A549 (cell line): ENCODE measurements around the gene DTNB. TPM values are rescaled to one million over a fixed set of nuclear protein-coding genes. Genes with fewer than 3 reads are reported as not detected.

Experiments used
- ATAC-seq, 2 experiments: fragments of 200-7000 bp in 1 of 2; fragments of >200 bp in 1 of 2; cut with Nextera tagmentation in 1 of 2; cut with Tn5 transposase in 1 of 2; 3 replicates each; pipeline versions ENCODE4 v1.8.0 to v1.9.1; 2018 to 2020; ENCODE audit warnings: mild to moderate bottlenecking in 1 of 2, moderate library complexity in 1 of 2
- CTCF ChIA-PET: fragments of 300-600 bp; sonication (Branson Sonifier 250); formaldehyde crosslinking; extraction: SDS; loops from one replicate; lab custom pipeline; 2021; ENCODE audit warnings: antibody characterized with exemption, inconsistent platforms; lab: Yijun Ruan, JAX
- POLR2A ChIA-PET: fragments of 350-600 bp; formaldehyde crosslinking; extraction: SDS; loops from one replicate; lab custom pipeline; 2021; ENCODE audit warnings: antibody characterized with exemption, inconsistent platforms; lab: Yijun Ruan, JAX
- DNase-seq, 2 experiments: peaks; one replicate each; pipeline versions ENCODE4 v3.0.0 to v3.0.0-alpha.2; 2011 to 2016; ENCODE audit warnings: low read depth in 1 of 2, low spot score in 1 of 2
- FAIRE-seq: peaks from 2 replicates; lab custom pipeline; 2011; peaks lifted over from hg19 to GRCh38; lab: Jason Lieb, UNC
- H3K27ac ChIP-seq, 2 experiments: fragments of >200 bp; sonication (Bioruptor Twin); formaldehyde crosslinking; 3 replicates each; pipeline ENCODE4 v1.5.1; 2016 to 2017
- H3K4me1 ChIP-seq: fragments of >200 bp; sonication (Bioruptor Twin); formaldehyde crosslinking; 3 replicates; pipeline ENCODE4 v1.6.1; 2016
- H3K4me2 ChIP-seq: fragments of >200 bp; sonication (Bioruptor Twin); formaldehyde crosslinking; 3 replicates; pipeline ENCODE4 v1.6.1; 2016
- H3K4me3 ChIP-seq: fragments of >200 bp; sonication (Bioruptor Twin); formaldehyde crosslinking; 3 replicates; pipeline ENCODE4 v1.5.1; 2016
- H3K9me3 ChIP-seq: fragments of >200 bp; sonication (Bioruptor Twin); formaldehyde crosslinking; 3 replicates; pipeline ENCODE4 v1.6.1; 2016
- BHLHE40 ChIP-seq: IDR thresholded peaks from 2 replicates; pipeline ENCODE4 v1.6.1; 2012; ENCODE audit warnings: low read depth, low read length, inconsistent platforms
- CBX2 ChIP-seq: fragments of 200-600 bp; sonication (generic); IDR thresholded peaks from 2 replicates; pipeline ENCODE4 v1.6.1; 2016; ENCODE audit warnings: low read depth, mild to moderate bottlenecking, borderline replicate concordance
- EP300 ChIP-seq, 2 experiments: fragments of >200 bp; sonication (Bioruptor Twin); formaldehyde crosslinking; IDR thresholded peaks; 2 replicates in 1 of 2; 3 replicates in 1 of 2; pipeline ENCODE4 v1.6.1; 2016 to 2017
- FOXS1 ChIP-seq: fragments of 250-450 bp; sonication (Bioruptor Pico); IDR thresholded peaks from 2 replicates; pipeline ENCODE4 v1.5.0; 2020; ENCODE audit warnings: mild to moderate bottlenecking, moderate library complexity
- HDAC2 ChIP-seq: fragments of 200-600 bp; sonication (generic); IDR thresholded peaks from 2 replicates; pipeline ENCODE4 v1.6.1; 2016
- HOXB13 ChIP-seq: fragments of 250-450 bp; sonication (Bioruptor Pico); IDR thresholded peaks from 2 replicates; pipeline ENCODE4 v1.5.0; 2020; ENCODE audit warnings: low read depth, mild to moderate bottlenecking, moderate library complexity
- JUNB ChIP-seq: fragments of >200 bp; sonication (Bioruptor Twin); formaldehyde crosslinking; IDR thresholded peaks from 2 replicates; pipeline ENCODE4 v1.6.1; 2016
- KDM1A ChIP-seq: fragments of 200-600 bp; sonication (generic); IDR thresholded peaks from 2 replicates; pipeline ENCODE4 v1.6.1; 2016; ENCODE audit warnings: low read depth, mild to moderate bottlenecking
- KDM5A ChIP-seq: fragments of 200-600 bp; sonication (generic); IDR thresholded peaks from 2 replicates; pipeline ENCODE4 v1.6.1; 2016; ENCODE audit warnings: antibody characterized with exemption, mild to moderate bottlenecking
- NPAS2 ChIP-seq: fragments of 250-450 bp; sonication (Bioruptor Pico); IDR thresholded peaks from 2 replicates; pipeline ENCODE4 v1.8.0; 2022; ENCODE audit warnings: mild to moderate bottlenecking, moderate library complexity, borderline replicate concordance
- RAD21 ChIP-seq, 2 experiments: fragments of >200 bp in 1 of 2; sonication (Bioruptor Twin) in 1 of 2; formaldehyde crosslinking in 1 of 2; IDR thresholded peaks in 1 of 2; conservative IDR thresholded peaks in 1 of 2; 2 replicates in 1 of 2; 3 replicates in 1 of 2; pipeline ENCODE4 v1.6.1; 2012 to 2018; ENCODE audit warnings: inconsistent platforms in 1 of 2
- RNF2 ChIP-seq: fragments of 200-600 bp; sonication (generic); IDR thresholded peaks from 2 replicates; pipeline ENCODE4 v1.6.1; 2016; ENCODE audit warnings: low read depth, mild to moderate bottlenecking, antibody characterized with exemption, moderate library complexity, borderline replicate concordance
- SMC3 ChIP-seq: fragments of >200 bp; sonication (Bioruptor Twin); formaldehyde crosslinking; IDR thresholded peaks from 3 replicates; pipeline ENCODE4 v1.6.1; 2018; ENCODE audit warnings: inconsistent platforms
- SREBF2 ChIP-seq: fragments of 450-650 bp; IDR thresholded peaks from 2 replicates; pipeline ENCODE4 v1.6.1; 2014; ENCODE audit warnings: mild to moderate bottlenecking, moderate library complexity
- ZC3H11A ChIP-seq: fragments of 450-650 bp; IDR thresholded peaks from 2 replicates; pipeline ENCODE4 v1.6.1; 2014; ENCODE audit warnings: antibody characterized with exemption, mild to moderate bottlenecking
- ZNF302 ChIP-seq: fragments of 250-450 bp; sonication (Bioruptor Pico); IDR thresholded peaks from 2 replicates; pipeline ENCODE4 v1.9.0; 2021; ENCODE audit warnings: inconsistent platforms, mild to moderate bottlenecking, moderate library complexity
- ZSCAN20 ChIP-seq: fragments of 250-450 bp; sonication (Bioruptor Pico); IDR thresholded peaks from 2 replicates; pipeline ENCODE4 v1.8.0; 2022; ENCODE audit warnings: mild to moderate bottlenecking, moderate library complexity
- WGBS: methylation state at CpG from one replicate; pipeline ENCODE4 v1.1.6; 2017; ENCODE audit errors: missing lambda C conversion rate; 5-methylcytosine and 5-hydroxymethylcytosine counted together
- polyA plus RNA-seq, 4 experiments: library from polyadenylated mRNA; depleted of rRNA in 3 of 4; stranded (reverse); fragments of >200 nt; fragmentation: RNase III in 1 of 4; extraction: RNeasy Plus Mini Kit Qiagen cat#74134 plus additional on column Dnase treatment in 1 of 4; gene quantifications; 2 replicates in 3 of 4; 3 replicates in 1 of 4; pipeline ENCODE4 v1.2.3, GENCODE V29; 2011 to 2017
- TF ChIP-seq, protein P1 (sequence below): fragments of 250-450 bp; sonication (Bioruptor Pico); IDR thresholded peaks from 2 replicates; pipeline ENCODE4 v1.5.0; 2020; ENCODE audit warnings: low read depth, mild to moderate bottlenecking, moderate library complexity
- TF ChIP-seq, protein P2 (sequence below): fragments of 450-650 bp; IDR thresholded peaks from 2 replicates; pipeline ENCODE4 v1.6.1; 2014; ENCODE audit warnings: antibody characterized with exemption
- TF ChIP-seq, protein P3 (sequence below): IDR thresholded peaks from 2 replicates; pipeline ENCODE4 v1.6.1; 2012
- TF ChIP-seq, protein P4 (sequence below): IDR thresholded peaks from 2 replicates; pipeline ENCODE4 v1.6.1; 2012

DTNB gene
- polyA plus RNA-seq, 2 of the 4 experiments (the other 2 are of a cell fraction): 11.2 to 32.6 TPM

GRCh38 chr2:25335971-25336370 is 337.4 kb downstream of the DTNB start:
- Histone ChIP-seq H3K4me1 (peaks cover 4% of the 10 kb centered on the region; the same call in 2 of the 3 replicates), H3K9me3 (no peaks in the 10 kb centered on the region), H3K4me2 (no peak overlapping the region), H3K27ac (no peak overlapping the region), H3K4me3 (no peak overlapping the region)
- ChIA-PET CTCF (interaction anchor here (1.0 to 4.1 kb wide), 4 partner anchors 8 to 41 kb away, joined by 3 to 13 read pairs (median 4); no protein-coding TSS in a partner anchor), POLR2A (interaction anchor here (0.6 kb wide), 1 partner anchor 36 kb away, joined by 4 read pairs; no protein-coding TSS in a partner anchor)
- DNase-seq (no peak), FAIRE-seq (no peak), ATAC-seq (no peak)
- 69% methylated on average over 6 of the region's 6 CpGs for WGBS
- TF ChIP-seq RAD21 (conservative IDR thresholded peaks at IDR 0.05 in 1 of 2, IDR thresholded peaks at IDR 0.05 in 1 of 2) (no peak), KDM5A (no peak), ZSCAN20 (CRISPR knock-in tag) (no peak), FOXS1 (CRISPR knock-in tag) (no peak), RNF2 (no peak)
- TF ChIP-seq, protein P1, sequence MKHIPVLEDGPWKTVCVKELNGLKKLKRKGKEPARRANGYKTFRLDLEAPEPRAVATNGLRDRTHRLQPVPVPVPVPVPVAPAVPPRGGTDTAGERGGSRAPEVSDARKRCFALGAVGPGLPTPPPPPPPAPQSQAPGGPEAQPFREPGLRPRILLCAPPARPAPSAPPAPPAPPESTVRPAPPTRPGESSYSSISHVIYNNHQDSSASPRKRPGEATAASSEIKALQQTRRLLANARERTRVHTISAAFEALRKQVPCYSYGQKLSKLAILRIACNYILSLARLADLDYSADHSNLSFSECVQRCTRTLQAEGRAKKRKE: no peak
- TF ChIP-seq, protein P2, sequence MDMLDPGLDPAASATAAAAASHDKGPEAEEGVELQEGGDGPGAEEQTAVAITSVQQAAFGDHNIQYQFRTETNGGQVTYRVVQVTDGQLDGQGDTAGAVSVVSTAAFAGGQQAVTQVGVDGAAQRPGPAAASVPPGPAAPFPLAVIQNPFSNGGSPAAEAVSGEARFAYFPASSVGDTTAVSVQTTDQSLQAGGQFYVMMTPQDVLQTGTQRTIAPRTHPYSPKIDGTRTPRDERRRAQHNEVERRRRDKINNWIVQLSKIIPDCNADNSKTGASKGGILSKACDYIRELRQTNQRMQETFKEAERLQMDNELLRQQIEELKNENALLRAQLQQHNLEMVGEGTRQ: no peak

DNA sequence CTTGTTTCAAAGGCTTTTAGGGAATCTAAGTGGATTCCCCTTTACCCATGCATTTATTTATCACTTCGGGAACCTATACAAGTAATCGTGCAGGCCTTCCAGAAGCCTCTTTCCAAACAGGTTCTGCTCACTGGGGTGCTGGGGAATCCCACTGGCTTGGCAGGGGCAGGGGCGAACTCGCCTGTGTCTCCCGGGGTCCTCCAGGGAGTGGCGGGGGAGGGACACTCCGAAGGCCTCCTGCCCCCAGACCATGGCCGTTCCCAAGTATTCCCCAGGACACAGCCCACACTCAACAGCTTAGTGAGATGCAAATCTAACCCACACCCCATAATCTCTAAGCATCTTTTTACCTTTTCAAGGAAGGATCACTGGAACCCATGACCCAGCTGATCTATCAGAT is 338.2 kb downstream of the DTNB start:
- no peak for ATAC-seq
- CTCF ChIA-PET: interaction anchor here (0.6 to 4.1 kb wide), 6 partner anchors 8 to 699 kb away, joined by 3 to 13 read pairs (median 5); no protein-coding TSS in a partner anchor
- Histone ChIP-seq H3K4me2 (no peak overlapping the region), H3K4me1 (peaks cover 3% of the 10 kb centered on the region; the same call in 2 of the 3 replicates), H3K4me3 (no peak overlapping the region), H3K27ac (no peak overlapping the region), H3K9me3 (no peaks in the 10 kb centered on the region)
- TF ChIP-seq SMC3: no peak
- no peak for TF ChIP-seq CBX2
- no peak for TF ChIP-seq BHLHE40
- no peak for TF ChIP-seq KDM1A
- no peak for TF ChIP-seq HDAC2
- no peak for TF ChIP-seq NPAS2 (CRISPR knock-in tag)
- TF ChIP-seq, protein P3, sequence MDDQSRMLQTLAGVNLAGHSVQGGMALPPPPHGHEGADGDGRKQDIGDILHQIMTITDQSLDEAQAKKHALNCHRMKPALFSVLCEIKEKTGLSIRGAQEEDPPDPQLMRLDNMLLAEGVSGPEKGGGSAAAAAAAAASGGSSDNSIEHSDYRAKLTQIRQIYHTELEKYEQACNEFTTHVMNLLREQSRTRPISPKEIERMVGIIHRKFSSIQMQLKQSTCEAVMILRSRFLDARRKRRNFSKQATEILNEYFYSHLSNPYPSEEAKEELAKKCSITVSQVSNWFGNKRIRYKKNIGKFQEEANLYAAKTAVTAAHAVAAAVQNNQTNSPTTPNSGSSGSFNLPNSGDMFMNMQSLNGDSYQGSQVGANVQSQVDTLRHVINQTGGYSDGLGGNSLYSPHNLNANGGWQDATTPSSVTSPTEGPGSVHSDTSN: no peak
- no peak for TF ChIP-seq ZC3H11A
- no peak for TF ChIP-seq HOXB13 (CRISPR knock-in tag)
- no peak for DNase-seq
- POLR2A ChIA-PET: interaction anchor here (0.6 kb wide), 1 partner anchor 37 kb away, joined by 4 read pairs; no protein-coding TSS in a partner anchor
- WGBS: 90% methylated on average over 8 of the region's 8 CpGs
- FAIRE-seq: no peak

DNA sequence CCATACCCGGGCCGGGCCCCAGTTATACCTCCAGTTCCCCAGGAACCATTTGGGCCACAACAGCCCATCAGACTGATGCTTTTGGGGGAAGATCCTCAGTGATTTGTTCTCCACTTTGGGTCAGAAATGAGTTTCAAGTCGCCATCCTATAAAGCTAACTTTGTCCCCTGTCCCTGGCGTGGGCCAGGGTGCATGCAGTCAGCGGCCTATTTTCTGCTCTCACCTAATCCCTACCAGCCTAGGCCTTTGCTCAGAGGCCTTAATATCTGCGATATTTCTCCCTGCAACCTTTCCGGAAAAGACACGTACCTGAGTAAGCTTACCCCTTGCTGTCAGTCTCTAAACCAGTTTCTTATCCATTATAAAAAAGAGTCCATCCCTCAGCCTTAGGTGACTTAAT is 338.9 kb downstream of the DTNB start:
- no peaks in the 10 kb centered on the region for H3K9me3 ChIP-seq
- DNase-seq (no peak), ATAC-seq (no peak), FAIRE-seq (no peak)
- CTCF ChIA-PET: interaction anchor here (0.8 to 4.1 kb wide), 7 partner anchors 8 to 330 kb away, joined by 3 to 13 read pairs (median 6); partner anchors contain the start of gene DNMT3A
- no peak overlapping the region for H3K27ac ChIP-seq
- WGBS: 94% methylated on average over 8 of the region's 8 CpGs
- no peak overlapping the region for H3K4me3 ChIP-seq
- H3K4me2 ChIP-seq: no peak overlapping the region
- no peak for TF ChIP-seq KDM5A
- no peak for TF ChIP-seq JUNB
- TF ChIP-seq SREBF2: no peak
- no peak for TF ChIP-seq EP300 (IDR thresholded peaks at IDR 0.05)
- TF ChIP-seq, protein P4, sequence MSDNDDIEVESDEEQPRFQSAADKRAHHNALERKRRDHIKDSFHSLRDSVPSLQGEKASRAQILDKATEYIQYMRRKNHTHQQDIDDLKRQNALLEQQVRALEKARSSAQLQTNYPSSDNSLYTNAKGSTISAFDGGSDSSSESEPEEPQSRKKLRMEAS: no peak
- TF ChIP-seq, protein P2: no peak
- TF ChIP-seq KDM1A: no peak
- TF ChIP-seq FOXS1 (CRISPR knock-in tag): no peak
- TF ChIP-seq ZNF302: no peak
- no peaks in the 10 kb centered on the region for H3K4me1 ChIP-seq
- POLR2A ChIA-PET: no interaction called here
